Tibial artery (tissue), 4 donors: ENCODE measurements around the gene HIPK2.

ENCODE experiments used
- DNase-seq, 2 donors: peaks; one replicate each; pipeline ENCODE4 v3.0.0-alpha.2; 2019
- H3K27ac ChIP-seq, 2 donors: fragments of 200-600 bp; sonication (generic) in 1 of 2; 1 replicate in 1 of 2; 2 replicates in 1 of 2; pipeline ENCODE4 v1.5.1; 2018 to 2019; ENCODE audit warnings: mild to moderate bottlenecking in 1 of 2
- H3K27me3 ChIP-seq, 2 donors: fragments of 200-600 bp; sonication (generic) in 1 of 2; one replicate each; pipeline versions ENCODE4 v1.5.1 to v1.6.0; 2016 to 2019
- H3K36me3 ChIP-seq, 3 donors: fragments of 200-600 bp; sonication (generic) in 2 of 3; one replicate each; pipeline ENCODE4 v1.5.1; 2016 to 2019; ENCODE audit warnings: mild to moderate bottlenecking in 2 of 3
- H3K4me1 ChIP-seq, 4 donors: fragments of 200-600 bp; sonication (generic) in 2 of 4; 1 replicate in 3 of 4; 2 replicates in 1 of 4; pipeline ENCODE4 v1.5.1; 2016 to 2019
- H3K4me3 ChIP-seq, 2 donors: fragments of 200-600 bp; sonication (generic) in 1 of 2; 1 replicate in 1 of 2; 2 replicates in 1 of 2; pipeline ENCODE4 v1.5.1; 2018 to 2019; ENCODE audit warnings: mild to moderate bottlenecking in 2 of 2
- H3K9me3 ChIP-seq, 3 donors: fragments of 200-600 bp; sonication (generic) in 1 of 3; one replicate each; pipeline ENCODE4 v1.5.1; 2016 to 2019
- CTCF ChIP-seq, 2 experiments: fragments of 200-600 bp in 1 of 2; fragments of 450-650 bp in 1 of 2; IDR thresholded peaks; one replicate each; pipeline ENCODE4 v1.5.1; 2017 to 2019; ENCODE audit warnings: antibody characterized with exemption in 2 of 2, mild to moderate bottlenecking in 1 of 2, moderate library complexity in 1 of 2
- intact Hi-C: fragments of 100-400 bp; cut with DNase I; formaldehyde crosslinking; loops from one replicate; pipeline ENCODE4 v1.15.0; 2023; ENCODE audit warnings: low total_unique reads

Gene HIPK2

GRCh38 chr7:139597028-139597427, 180.8 kb downstream of the HIPK2 start:
- Histone ChIP-seq H3K36me3 (peaks cover 95 to 98% (median 96%) of the 10 kb centered on the region in 3 donors), H3K9me3 (no peaks in the 10 kb centered on the region), H3K27me3 (no peaks in the 10 kb centered on the region), H3K4me1 (no peaks in the 10 kb centered on the region), H3K27ac (no peak overlapping the region), H3K4me3 (no peak overlapping the region)
- no peak for DNase-seq
- intact Hi-C loops = no loop called here
- no peak for TF ChIP-seq CTCF (IDR thresholded peaks at IDR 0.05)

- H3K27me3 ChIP-seq = no peaks in the 10 kb centered on the region
- H3K4me1 ChIP-seq = no peaks in the 10 kb centered on the region
- H3K9me3 ChIP-seq = no peaks in the 10 kb centered on the region
- intact Hi-C loops = no loop called here
- H3K27ac ChIP-seq = no peak overlapping the region
- no peak for TF ChIP-seq CTCF (IDR thresholded peaks at IDR 0.05)
- DNase-seq = no peak
- peaks cover 95 to 98% (median 97%) of the 10 kb centered on the region in 3 donors for H3K36me3 ChIP-seq
- H3K4me3 ChIP-seq = no peak overlapping the region
These were observed 181.2 kb downstream of the HIPK2 start for GRCh38 chr7:139596626-139597025.

GRCh38 chr7:139595806-139596205, 182.0 kb downstream of the HIPK2 start:
- Histone ChIP-seq H3K27ac (no peak overlapping the region), H3K4me1 (no peaks in the 10 kb centered on the region), H3K36me3 (peaks cover 93 to 99% (median 93%) of the 10 kb centered on the region in 3 donors), H3K4me3 (no peak overlapping the region), H3K9me3 (no peaks in the 10 kb centered on the region), H3K27me3 (no peaks in the 10 kb centered on the region)
- intact Hi-C loops = no loop called here
- no peak for TF ChIP-seq CTCF (IDR thresholded peaks at IDR 0.05)
- DNase-seq = no peak

GRCh38 chr7:139594911-139595476, 182.8 kb downstream of the HIPK2 start:
- H3K27ac ChIP-seq = no peak overlapping the region
- intact Hi-C loops = no loop called here
- no peak overlapping the region for H3K4me3 ChIP-seq
- H3K27me3 ChIP-seq = no peaks in the 10 kb centered on the region
- no peaks in the 10 kb centered on the region for H3K9me3 ChIP-seq
- peaks cover 84 to 99% (median 92%) of the 10 kb centered on the region in 3 donors for H3K36me3 ChIP-seq
- no peak for DNase-seq
- H3K4me1 ChIP-seq = no peaks in the 10 kb centered on the region
- TF ChIP-seq CTCF (IDR thresholded peaks at IDR 0.05) = no peak

- Histone ChIP-seq H3K4me1 (no peaks in the 10 kb centered on the region), H3K27me3 (no peaks in the 10 kb centered on the region), H3K4me3 (no peak overlapping the region), H3K36me3 (peaks cover 76 to 98% (median 87%) of the 10 kb centered on the region in 3 donors), H3K9me3 (no peaks in the 10 kb centered on the region), H3K27ac (no peak overlapping the region)
- no peak for TF ChIP-seq CTCF (IDR thresholded peaks at IDR 0.05)
- no peak for DNase-seq
- intact Hi-C loops = no loop called here
These were observed 183.7 kb downstream of the HIPK2 start for GRCh38 chr7:139594090-139594489.
